HG03139 (cell line): ENCODE measurements around the gene CACNA1B.
"Not testable (repeated sequence)": the region's sequence is repeated elsewhere in the genome, so short reads cannot be mapped to it uniquely, and the experiment has no call there.

Source experiments
- ATAC-seq: cut with Tn5 transposase; IDR thresholded peaks from one replicate; pipeline ENCODE4 v1.9.1; 2021; ENCODE audit not compliant: unreplicated experiment

CACNA1B gene

DNA sequence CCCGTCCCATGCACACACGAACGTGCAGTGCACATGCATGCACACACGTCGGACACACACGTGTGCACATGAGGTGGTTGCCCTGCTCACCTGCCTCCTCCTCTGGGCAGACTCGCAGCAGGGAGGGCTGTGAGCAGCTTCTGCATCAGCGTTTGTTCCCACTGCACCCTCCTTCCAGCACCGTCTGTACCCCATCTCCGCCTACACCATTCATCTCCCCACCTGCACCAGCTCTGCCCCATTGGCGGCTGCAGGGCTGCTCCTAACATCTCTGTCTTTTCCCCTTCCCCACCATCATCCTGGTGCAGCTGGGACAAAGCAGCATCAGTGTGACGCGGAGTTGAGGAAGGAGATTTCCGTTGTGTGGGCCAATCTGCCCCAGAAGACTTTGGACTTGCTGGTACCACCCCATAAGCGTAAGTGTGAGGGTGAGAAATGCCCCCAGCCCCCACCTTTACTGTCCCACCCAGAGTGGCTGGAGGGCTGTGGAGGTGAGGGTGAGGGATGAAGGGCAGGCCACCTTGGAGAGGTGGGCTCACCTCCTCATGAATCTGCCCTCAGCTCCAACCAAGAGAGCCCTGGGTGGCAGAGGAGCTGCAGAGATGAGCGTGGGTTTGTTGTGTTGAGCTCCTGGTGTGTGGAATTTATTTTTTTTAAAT is 234.6 kb downstream of the CACNA1B start:
- no peak for ATAC-seq

DNA sequence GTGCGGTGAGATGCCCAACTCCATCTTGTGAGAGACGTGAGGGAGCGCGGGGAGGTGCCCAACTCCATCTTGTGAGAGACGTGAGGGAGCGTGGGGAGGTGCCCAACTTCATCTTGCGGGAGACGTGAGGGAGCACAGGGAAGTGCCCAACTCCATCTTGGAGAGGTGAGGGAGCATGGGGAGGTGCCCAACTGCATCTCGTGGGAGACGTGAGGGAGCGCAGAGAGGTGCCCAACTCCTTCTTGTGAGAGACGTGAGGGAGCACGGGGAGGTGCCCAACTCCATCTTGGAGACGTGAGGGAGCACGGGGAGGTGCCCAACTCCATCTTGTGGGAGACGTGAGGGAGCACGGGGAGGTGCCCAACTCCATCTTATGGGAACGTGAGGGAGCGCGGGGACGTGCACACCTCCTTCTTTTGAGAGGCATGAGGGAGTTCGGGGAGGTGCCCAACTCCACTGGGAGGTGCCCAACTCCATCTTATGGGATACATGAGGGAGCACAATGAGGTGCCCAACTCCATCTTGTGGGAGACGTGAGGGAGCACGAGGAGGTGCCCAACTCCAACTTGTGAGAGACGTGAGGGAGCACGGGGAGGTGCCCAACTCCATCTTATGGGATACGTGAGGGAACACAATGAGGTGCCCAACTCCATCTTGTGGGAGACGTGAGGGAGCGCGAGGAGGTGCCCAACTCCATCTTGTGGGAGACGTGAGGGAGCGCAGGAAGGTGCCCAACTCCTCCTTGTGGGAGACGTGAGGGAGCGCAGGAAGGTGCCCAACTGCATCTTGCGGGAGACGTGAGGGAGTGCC is 235.4 kb downstream of the CACNA1B start:
- no peak for ATAC-seq

DNA sequence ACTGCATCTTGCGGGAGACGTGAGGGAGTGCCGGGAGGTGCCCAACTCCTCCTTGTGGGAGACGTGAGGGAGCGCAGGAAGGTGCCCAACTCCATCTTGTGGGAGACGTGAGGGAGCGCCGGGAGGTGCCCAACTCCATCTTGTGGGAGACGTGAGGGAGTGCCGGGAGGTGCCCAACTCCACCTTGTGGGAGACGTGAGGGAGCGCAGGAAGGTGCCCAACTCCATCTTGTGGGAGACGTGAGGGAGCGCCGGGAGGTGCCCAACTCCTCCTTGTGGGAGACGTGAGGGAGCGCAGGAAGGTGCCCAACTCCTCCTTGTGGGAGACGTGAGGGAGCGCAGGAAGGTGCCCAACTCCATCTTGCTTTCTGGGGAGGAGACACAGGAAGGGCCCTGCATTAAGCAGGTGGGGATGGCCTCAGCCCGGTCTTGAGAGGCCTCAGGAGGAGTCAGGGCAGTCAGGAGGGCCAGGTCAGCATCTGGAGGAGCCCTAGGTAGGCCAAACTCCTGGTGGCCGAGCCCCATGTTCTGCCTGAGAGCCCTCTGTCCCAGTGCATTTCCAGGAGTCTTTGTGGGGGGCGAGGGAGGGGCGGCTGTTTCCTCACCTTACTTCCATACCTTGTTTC is 236.2 kb downstream of the CACNA1B start:
- ATAC-seq, result not testable (repeated sequence)

DNA sequence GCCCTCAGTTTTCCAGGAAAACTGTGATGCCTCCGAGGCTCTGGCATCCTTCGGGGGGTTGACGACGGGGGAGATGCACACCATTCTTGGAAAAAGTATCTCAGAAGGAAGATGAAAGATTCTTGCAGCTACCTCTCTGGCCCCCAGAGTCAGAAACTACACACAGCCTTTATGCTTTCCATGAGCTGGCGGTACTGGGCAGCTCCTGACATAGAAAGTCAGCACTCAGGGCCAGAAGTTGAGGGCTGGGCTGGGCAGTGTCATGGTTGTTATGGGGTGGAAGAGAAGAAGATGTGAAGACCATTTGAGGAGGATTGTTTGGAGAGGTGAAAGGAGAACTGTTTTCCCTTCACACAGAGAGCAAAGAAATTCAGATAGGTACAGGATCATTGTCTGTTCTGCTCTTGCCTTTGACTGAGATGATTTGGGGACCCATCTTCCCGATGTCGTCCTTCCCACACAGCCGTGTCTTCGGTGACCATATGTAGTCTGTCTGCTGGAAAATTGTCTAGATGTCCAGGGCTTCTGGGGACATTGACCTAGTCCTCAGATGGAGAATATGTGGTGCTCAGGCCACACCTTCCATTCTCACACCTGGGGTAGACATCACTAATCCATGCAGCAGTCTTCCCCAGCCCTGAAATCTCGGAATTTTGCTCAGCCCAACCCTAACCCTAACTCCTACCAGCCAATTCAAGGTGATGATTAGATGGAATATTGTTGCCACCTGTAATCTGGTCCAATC is 237.1 kb downstream of the CACNA1B start:
- no peak for ATAC-seq

DNA sequence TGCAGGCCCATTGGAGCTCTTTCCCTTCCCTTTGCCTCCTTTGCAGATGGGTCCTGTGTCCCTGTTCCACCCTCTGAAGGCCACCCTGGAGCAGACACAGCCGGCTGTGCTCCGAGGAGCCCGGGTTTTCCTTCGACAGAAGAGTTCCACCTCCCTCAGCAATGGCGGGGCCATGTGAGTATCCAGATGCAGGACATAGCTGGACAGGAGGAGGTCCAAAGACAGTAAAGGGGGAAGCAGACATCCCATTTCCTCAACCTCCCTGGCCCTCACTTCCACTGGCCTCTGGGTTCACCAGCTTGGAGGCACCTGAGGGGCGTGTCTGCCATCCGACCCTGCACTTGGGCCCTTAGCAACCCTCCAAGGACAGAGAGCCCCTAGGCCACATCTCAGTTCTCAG is 237.9 kb downstream of the CACNA1B start:
- no peak for ATAC-seq

DNA sequence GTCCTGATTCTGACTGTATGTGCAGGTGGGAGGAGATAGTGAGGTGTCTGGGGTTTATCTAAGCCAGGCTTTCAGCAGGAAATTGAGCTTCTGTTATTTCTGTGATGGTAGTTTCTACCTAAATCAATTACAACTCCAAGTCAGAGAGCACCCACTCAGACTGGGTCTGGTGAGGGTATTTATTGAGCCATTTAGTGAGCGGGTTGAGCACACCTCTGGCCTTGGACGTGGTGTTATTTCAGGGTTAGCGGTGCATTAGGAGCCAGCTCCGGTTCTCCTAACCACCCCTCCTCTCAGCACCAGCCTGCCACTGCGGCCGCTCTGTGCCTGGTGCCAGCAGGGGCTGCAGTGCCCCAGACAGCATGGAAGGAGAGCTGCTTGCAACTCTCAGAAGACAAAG is 238.9 kb downstream of the CACNA1B start:
- no peak for ATAC-seq

DNA sequence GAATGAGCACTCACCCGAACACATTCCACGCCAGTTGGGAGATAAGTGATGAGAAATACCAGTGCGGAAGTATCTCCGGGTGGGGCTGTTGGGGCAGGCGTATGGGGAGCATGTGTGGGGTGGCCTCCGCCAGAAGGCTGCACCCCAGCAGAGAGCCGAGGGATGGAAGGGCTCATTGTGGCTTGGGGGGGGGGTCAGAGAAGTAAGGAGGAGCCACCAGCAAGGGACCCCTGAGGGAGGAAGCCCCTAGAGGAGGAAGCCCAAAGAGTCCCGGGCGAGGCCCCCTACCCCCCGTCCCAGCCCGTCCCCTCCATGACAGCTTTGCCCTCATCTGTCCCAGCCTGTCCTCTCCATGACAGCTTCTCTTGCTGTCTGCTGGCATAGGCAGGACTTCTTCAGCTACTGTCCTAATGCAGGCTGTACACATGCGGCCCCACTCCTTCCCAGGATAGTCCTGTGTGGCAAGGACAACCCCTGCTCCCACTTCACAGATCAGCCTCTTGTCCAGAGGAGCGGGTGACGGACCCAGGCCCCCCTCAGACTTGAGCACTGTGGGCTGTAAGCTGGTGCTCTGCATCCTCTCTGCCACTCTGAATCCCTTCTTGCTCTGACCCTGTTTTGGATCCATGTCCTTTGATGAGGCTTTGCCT is 239.6 kb downstream of the CACNA1B start:
- ATAC-seq, result no peak

DNA sequence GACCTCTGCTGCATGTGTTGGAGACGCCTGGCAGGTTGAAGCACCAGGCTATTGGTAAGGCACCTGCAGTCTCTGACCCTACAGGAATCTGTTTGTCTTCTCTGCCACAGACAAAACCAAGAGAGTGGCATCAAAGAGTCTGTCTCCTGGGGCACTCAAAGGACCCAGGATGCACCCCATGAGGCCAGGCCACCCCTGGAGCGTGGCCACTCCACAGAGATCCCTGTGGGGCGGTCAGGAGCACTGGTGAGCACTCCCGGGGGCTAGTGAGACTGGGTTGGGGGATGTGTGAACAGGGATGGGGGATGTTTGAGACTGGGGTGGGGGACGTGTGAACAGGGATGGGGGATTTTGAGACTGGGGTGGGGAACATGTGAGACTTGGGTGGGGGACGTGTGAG is 240.3 kb downstream of the CACNA1B start:
- ATAC-seq, result no peak

DNA sequence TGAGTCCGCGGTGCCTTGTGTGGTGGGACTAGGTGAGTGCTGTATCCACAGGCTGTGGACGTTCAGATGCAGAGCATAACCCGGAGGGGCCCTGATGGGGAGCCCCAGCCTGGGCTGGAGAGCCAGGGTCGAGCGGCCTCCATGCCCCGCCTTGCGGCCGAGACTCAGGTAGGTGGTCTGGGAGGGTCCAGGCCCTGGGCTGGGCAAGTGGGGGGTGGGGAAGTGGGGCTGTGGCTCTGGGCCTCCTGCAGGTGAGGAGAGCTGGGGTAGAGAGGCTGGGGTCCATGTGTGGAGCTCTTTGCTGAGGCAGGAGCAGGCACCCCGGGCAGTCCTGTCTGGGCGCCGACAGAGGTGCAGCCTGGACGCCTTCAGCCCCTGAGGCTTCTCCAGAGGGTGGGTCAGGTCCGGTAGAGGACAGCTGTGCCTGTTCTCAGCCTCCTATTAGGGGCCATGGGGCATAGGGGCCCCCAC is 241.1 kb downstream of the CACNA1B start:
- ATAC-seq, result no peak

DNA sequence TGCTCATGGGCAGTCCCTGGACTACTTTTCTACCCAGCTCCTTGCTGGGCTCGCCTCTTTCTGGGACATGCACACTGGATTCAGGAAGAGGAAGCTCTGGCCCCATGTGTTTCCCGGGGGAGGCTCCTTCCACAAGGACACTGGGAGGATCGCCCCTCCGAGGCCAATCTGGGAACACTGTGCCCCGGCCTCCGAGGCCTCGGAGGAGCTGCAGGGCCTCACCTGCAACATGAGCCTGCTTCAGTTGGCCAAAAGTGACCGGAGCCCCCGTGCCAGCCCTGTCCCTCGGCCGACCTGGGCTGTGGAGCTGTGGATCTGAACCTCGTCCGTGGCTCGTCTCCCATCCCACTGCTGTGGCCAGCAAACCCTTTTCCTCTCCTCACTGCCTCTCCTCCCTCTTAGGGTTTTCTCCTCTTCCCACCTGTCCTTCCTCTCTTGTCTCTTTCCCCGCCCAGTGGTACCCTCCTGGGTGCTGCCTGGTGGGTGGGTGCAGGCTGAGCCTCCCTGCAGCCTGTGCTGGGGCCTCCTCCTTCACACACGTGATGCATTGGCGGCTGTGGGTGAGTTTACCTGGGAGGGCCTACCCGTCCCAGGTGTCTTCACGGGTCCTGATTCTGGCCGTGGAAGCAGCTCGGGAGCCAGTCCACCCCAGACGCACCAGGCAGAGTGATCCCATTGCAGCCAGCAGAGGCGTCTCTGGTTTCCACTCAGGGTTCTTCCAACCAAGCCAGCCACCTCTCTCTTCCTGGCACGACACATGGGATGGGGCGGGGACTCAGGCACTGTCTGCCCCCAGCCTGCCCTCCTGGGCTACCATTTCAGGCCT is 241.8 kb downstream of the CACNA1B start:
- no peak for ATAC-seq

DNA sequence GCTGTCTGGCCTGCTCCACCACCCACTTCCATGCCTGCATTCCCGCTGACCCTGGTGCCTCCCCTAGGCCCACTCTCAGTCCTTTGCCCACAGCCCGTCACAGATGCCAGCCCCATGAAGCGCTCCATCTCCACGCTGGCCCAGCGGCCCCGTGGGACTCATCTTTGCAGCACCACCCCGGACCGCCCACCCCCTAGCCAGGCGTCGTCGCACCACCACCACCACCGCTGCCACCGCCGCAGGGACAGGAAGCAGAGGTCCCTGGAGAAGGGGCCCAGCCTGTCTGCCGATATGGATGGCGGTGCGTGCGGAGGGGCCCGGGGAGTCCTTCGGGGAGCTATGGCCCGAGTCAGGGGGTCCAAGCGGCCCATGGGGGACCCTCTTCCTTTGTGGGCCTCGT is 242.5 kb downstream of the CACNA1B start:
- ATAC-seq, result no peak

DNA sequence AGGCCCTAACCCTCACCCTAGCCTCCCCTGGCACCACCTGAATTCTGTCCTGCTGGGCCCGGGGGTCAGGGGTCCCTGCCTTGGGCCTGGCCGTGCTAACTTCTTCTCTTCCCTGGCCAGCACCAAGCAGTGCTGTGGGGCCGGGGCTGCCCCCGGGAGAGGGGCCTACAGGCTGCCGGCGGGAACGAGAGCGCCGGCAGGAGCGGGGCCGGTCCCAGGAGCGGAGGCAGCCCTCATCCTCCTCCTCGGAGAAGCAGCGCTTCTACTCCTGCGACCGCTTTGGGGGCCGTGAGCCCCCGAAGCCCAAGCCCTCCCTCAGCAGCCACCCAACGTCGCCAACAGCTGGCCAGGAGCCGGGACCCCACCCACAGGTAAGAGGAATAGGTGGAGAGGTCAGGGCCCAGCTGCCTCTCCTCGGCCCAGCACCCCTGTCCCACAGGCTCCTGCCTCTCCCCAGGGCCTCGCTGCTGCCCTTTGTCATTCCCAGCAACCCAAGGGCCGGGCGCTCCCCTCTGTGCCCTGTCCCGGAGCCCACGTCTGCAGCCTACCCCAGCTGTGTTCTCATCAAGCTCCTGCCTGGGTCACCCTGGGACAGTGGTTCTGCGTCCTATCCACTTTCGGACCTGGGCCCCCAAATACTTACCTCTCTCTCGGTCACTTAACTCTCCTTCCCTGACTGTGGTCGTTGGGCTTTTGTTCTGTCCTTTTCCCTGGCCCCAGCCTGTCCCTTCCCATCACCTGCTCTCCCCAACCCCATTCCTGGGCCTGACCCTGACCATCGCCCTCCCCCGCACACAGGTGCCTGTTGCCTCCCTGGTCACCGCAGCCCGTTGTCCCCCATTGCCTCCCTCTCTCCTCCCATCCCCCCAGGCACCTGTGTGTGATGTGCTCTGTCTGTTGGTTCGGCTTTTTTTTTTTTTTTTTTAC is 243.2 kb downstream of the CACNA1B start:
- ATAC-seq, result no peak

DNA sequence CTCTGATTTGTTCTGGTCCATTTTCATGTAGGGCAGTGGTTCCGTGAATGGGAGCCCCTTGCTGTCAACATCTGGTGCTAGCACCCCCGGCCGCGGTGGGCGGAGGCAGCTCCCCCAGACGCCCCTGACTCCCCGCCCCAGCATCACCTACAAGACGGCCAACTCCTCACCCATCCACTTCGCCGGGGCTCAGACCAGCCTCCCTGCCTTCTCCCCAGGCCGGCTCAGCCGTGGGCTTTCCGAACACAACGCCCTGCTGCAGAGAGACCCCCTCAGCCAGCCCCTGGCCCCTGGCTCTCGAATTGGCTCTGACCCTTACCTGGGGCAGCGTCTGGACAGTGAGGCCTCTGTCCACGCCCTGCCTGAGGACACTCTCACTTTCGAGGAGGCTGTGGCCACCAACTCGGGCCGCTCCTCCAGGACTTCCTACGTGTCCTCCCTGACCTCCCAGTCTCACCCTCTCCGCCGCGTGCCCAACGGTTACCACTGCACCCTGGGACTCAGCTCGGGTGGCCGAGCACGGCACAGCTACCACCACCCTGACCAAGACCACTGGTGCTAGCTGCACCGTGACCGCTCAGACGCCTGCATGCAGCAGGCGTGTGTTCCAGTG is 244.0 kb downstream of the CACNA1B start:
- no peak for ATAC-seq

DNA sequence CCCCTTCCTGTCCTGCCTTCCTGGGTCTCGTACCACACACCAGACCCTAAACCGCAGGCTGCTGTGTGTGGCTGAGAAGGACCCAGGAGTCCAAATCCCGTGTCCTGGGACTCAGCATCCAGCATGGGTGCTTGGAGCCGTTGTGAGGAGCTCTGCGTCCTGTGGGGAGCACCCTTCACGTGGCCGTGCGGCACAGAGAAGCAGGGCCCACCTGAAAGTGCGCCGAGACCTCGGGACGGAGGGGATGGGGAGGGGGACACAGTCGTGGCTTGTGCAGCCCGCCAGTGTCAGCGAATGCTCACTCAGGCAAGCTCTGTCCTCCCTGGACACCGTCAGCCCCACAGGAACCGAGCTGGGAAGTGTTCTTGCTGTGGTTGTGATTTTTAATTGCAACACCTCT is 244.6 kb downstream of the CACNA1B start:
- ATAC-seq, result no peak

DNA sequence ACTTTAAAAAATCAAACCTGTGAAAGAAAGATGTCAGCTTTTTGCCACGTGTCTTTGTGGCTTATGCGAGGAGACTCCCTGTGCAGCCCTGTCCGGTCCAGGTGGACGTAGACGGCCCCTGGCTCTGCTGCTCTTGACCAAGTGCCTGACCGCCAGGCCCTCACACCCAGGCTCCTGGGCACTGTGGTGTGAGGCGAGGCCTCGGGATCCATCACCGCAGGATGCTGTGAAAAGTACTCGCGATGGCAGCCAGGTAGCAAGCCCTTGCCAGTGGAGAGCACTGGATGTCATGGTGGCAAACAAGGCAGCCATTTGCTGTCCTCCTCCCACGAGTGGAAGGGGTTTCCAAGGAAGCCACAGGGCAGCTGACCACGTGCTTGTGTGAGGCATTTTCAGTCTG is 245.1 kb downstream of the CACNA1B start:
- no peak for ATAC-seq

DNA sequence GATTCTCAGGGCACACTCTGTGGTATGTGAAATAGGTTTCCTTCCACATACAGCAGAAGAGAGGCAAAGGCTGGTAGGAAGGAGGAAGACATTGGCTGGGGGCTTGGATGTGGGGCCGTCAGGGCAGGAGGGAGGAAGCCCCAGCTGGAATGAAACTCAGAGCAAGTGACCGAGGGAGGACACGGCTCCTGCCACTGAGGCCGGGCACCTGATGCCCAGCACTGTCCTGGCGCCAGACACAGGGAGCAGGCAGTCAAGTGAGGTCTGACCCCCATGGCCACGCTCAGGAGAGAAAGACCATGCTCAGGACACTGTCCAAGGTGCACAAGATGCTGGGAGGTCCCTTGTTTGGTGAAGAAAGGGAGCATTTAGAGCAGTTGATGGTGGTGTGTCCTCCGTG is 245.5 kb downstream of the CACNA1B start:
- no peak for ATAC-seq

DNA sequence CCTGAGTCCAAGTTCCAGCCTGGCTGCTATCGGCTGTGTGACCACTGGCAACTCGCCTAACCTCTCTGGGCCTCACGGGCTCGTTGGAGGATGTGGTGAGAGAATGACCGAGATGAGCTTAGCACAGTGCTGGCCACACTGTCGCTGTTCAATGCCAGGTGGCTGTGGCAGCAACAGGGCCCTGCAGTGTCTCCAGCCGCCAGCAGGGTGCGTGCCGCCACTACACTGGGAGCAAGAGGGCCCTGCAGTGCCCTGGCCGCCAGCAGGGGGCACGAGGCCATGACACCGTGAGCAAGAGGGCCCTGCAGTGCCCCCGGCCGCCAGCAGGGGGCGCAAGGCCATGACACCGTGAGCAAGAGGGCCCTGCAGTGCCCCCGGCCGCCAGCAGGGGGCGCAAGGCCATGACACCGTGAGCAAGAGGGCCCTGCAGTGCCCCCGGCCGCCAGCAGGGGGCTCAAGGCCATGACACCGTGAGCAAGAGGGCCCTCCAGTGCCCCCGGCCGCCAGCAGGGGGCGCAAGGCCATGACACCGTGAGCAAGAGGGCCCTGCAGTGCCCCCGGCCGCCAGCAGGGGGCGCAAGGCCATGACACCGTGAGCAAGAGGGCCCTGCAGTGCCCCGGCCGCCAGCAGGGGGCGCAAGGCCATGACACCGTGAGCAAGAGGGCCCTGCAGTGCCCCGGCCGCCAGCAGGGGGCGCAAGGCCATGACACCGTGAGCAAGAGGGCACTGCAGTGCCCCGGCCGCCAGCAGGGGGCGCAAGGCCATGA is 248.7 kb downstream of the CACNA1B start:
- peak; percentile 71 for ATAC-seq
